ENCODE data around the gene IQCH.

The IQCH gene

GRCh38 chr15:67224889-67225288 lies 29.7 kb upstream of the IQCH start:
- Histone ChIP-seq H3K9me2 (ENCODE audit: low read depth, low read length) (no peaks in the 10 kb centered on the region), H3K4me1 (ENCODE audit: insufficient read depth, low read length, severe bottlenecking) (peaks cover 9% of the 10 kb centered on the region), H2AFZ (ENCODE audit: low read length) (no peak overlapping the region), H3K27me3 (ENCODE audit: insufficient read depth, low read length) (no peaks in the 10 kb centered on the region), H3K4me2 (ENCODE audit: low read length) (no peak overlapping the region), H4K20me1 (ENCODE audit: insufficient read depth, low read length) (no peaks in the 10 kb centered on the region), H3K79me2 (ENCODE audit: insufficient read depth, low read length) (no peaks in the 10 kb centered on the region; the same call in 1 of the 2 replicates), H3K9me3 (ENCODE audit: low read length) (no peaks in the 10 kb centered on the region), H3K36me3 (ENCODE audit: insufficient read depth, low read length) (peaks cover 47% of the 10 kb centered on the region), H3F3A (ENCODE audit: insufficient read depth, low read length) (no peaks in the 10 kb centered on the region), H3K4me3 (ENCODE audit: low read depth, low read length, poor library complexity, severe bottlenecking) (no peak overlapping the region), H3K27ac (ENCODE audit: low read depth, low read length, poor library complexity, severe bottlenecking) (no peak overlapping the region), H3K9ac (ENCODE audit: low read length) (no peak overlapping the region)
- TF ChIP-seq EZH2 (IDR thresholded peaks at IDR 0.05; ENCODE audit: borderline replicate concordance, low read length) = no peak
- TF ChIP-seq, protein P1, sequence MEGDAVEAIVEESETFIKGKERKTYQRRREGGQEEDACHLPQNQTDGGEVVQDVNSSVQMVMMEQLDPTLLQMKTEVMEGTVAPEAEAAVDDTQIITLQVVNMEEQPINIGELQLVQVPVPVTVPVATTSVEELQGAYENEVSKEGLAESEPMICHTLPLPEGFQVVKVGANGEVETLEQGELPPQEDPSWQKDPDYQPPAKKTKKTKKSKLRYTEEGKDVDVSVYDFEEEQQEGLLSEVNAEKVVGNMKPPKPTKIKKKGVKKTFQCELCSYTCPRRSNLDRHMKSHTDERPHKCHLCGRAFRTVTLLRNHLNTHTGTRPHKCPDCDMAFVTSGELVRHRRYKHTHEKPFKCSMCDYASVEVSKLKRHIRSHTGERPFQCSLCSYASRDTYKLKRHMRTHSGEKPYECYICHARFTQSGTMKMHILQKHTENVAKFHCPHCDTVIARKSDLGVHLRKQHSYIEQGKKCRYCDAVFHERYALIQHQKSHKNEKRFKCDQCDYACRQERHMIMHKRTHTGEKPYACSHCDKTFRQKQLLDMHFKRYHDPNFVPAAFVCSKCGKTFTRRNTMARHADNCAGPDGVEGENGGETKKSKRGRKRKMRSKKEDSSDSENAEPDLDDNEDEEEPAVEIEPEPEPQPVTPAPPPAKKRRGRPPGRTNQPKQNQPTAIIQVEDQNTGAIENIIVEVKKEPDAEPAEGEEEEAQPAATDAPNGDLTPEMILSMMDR (IDR thresholded peaks at IDR 0.05; ENCODE audit: low read length) = no peak

DNA sequence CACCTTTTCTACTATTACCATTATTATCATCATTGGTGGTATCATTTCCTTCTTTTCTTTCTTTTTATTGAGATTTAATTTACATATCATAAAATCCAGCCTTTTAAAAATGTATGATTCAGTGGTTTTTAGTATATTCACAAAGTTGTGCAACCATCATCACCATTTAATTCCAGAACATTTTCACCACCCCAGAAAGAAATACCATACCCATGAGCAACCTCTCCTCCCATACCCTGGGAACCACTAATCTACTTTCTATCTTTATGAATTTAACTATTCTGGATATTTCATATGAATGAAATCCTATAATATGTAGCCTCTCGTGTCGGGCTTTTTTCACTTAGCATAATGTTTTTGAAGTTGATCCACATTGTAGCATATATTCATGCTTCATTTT lies 29.2 kb upstream of the IQCH start:
- Histone ChIP-seq H3K9me2 (ENCODE audit: low read depth, low read length) (no peaks in the 10 kb centered on the region), H3K4me1 (ENCODE audit: insufficient read depth, low read length, severe bottlenecking) (peaks cover 9% of the 10 kb centered on the region), H3K79me2 (ENCODE audit: insufficient read depth, low read length) (no peaks in the 10 kb centered on the region; the same call in 1 of the 2 replicates), H3K27me3 (ENCODE audit: insufficient read depth, low read length) (no peaks in the 10 kb centered on the region), H3K9ac (ENCODE audit: low read length) (no peak overlapping the region), H3F3A (ENCODE audit: insufficient read depth, low read length) (no peaks in the 10 kb centered on the region), H3K36me3 (ENCODE audit: insufficient read depth, low read length) (peaks cover 48% of the 10 kb centered on the region), H3K27ac (ENCODE audit: low read depth, low read length, poor library complexity, severe bottlenecking) (no peak overlapping the region), H3K4me3 (ENCODE audit: low read depth, low read length, poor library complexity, severe bottlenecking) (no peak overlapping the region), H2AFZ (ENCODE audit: low read length) (no peak overlapping the region), H3K9me3 (ENCODE audit: low read length) (no peaks in the 10 kb centered on the region), H3K4me2 (ENCODE audit: low read length) (no peak overlapping the region), H4K20me1 (ENCODE audit: insufficient read depth, low read length) (no peaks in the 10 kb centered on the region)
- TF ChIP-seq, protein P1 (IDR thresholded peaks at IDR 0.05; ENCODE audit: low read length) = no peak

DNA sequence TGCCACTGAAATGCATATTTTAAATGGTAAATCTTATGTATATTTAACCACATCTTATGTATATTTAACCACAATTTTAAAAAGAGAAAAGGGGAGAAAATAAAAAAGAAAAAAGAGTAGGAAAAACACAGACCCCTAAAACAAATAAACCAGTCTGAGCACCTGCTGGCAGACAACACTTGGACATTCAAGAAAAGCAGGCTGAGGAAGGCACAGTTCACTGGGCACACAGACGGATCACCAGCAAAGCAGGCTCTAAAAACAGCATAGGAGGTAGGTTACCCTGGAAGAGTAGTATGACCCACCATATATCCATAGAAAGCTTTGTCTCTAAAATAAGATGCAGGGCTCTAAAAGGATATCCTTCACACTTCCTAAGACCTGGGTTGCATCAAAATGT lies 27.2 kb upstream of the IQCH start:
- H3K4me3 ChIP-seq (ENCODE audit: low read depth, low read length, poor library complexity, severe bottlenecking) = no peak overlapping the region
- no peaks in the 10 kb centered on the region for H4K20me1 ChIP-seq (ENCODE audit: insufficient read depth, low read length)
- H3K9me2 ChIP-seq (ENCODE audit: low read depth, low read length) = no peaks in the 10 kb centered on the region
- no peaks in the 10 kb centered on the region for H3F3A ChIP-seq (ENCODE audit: insufficient read depth, low read length)
- peaks cover 9% of the 10 kb centered on the region for H3K4me1 ChIP-seq (ENCODE audit: insufficient read depth, low read length, severe bottlenecking)
- TF ChIP-seq, protein P1 (IDR thresholded peaks at IDR 0.05; ENCODE audit: low read length) = no peak
- TF ChIP-seq EZH2 (IDR thresholded peaks at IDR 0.05; ENCODE audit: borderline replicate concordance, low read length) = no peak
- H3K9ac ChIP-seq (ENCODE audit: low read length) = no peak overlapping the region
- no peaks in the 10 kb centered on the region; the same call in 1 of the 2 replicates for H3K79me2 ChIP-seq (ENCODE audit: insufficient read depth, low read length)
- H3K36me3 ChIP-seq (ENCODE audit: insufficient read depth, low read length) = peaks cover 66% of the 10 kb centered on the region
- no peaks in the 10 kb centered on the region for H3K27me3 ChIP-seq (ENCODE audit: insufficient read depth, low read length)
- no peak overlapping the region for H2AFZ ChIP-seq (ENCODE audit: low read length)
- no peak overlapping the region for H3K4me2 ChIP-seq (ENCODE audit: low read length)
- no peaks in the 10 kb centered on the region for H3K9me3 ChIP-seq (ENCODE audit: low read length)
- H3K27ac ChIP-seq (ENCODE audit: low read depth, low read length, poor library complexity, severe bottlenecking) = no peak overlapping the region
